Measurements from ENCODE around the gene ACER3.

GRCh38 chr11:76831686-76832310 is 28.9 kb upstream of the ACER3 start:
- TF ChIP-seq, protein P1, sequence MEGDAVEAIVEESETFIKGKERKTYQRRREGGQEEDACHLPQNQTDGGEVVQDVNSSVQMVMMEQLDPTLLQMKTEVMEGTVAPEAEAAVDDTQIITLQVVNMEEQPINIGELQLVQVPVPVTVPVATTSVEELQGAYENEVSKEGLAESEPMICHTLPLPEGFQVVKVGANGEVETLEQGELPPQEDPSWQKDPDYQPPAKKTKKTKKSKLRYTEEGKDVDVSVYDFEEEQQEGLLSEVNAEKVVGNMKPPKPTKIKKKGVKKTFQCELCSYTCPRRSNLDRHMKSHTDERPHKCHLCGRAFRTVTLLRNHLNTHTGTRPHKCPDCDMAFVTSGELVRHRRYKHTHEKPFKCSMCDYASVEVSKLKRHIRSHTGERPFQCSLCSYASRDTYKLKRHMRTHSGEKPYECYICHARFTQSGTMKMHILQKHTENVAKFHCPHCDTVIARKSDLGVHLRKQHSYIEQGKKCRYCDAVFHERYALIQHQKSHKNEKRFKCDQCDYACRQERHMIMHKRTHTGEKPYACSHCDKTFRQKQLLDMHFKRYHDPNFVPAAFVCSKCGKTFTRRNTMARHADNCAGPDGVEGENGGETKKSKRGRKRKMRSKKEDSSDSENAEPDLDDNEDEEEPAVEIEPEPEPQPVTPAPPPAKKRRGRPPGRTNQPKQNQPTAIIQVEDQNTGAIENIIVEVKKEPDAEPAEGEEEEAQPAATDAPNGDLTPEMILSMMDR (conservative IDR thresholded peaks at IDR 0.05; ENCODE audit: low read depth, low read length): no peak
- TF ChIP-seq MXI1 (IDR thresholded peaks at IDR 0.05; ENCODE audit: borderline replicate concordance, low read depth, low read length): no peak
- no peak for TF ChIP-seq RCOR1 (IDR thresholded peaks at IDR 0.05; ENCODE audit: insufficient replicate concordance, low read length)
- TF ChIP-seq RAD21 (IDR thresholded peaks at IDR 0.05; ENCODE audit: low read length): no peak
- TF ChIP-seq, protein P2, sequence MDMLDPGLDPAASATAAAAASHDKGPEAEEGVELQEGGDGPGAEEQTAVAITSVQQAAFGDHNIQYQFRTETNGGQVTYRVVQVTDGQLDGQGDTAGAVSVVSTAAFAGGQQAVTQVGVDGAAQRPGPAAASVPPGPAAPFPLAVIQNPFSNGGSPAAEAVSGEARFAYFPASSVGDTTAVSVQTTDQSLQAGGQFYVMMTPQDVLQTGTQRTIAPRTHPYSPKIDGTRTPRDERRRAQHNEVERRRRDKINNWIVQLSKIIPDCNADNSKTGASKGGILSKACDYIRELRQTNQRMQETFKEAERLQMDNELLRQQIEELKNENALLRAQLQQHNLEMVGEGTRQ (IDR thresholded peaks at IDR 0.05; ENCODE audit: low read depth, low read length): no peak
